ENCODE measurements around the gene MARCHF2. TPM values are rescaled to one million over a fixed set of nuclear protein-coding genes. Genes with fewer than 3 reads are reported as not detected.

The MARCHF2 gene
- total and polyA plus RNA-seq, 2 donors (not counting 1 experiment from before 2014, with no cell fraction given): 22.9 to 52.6 TPM

DNA sequence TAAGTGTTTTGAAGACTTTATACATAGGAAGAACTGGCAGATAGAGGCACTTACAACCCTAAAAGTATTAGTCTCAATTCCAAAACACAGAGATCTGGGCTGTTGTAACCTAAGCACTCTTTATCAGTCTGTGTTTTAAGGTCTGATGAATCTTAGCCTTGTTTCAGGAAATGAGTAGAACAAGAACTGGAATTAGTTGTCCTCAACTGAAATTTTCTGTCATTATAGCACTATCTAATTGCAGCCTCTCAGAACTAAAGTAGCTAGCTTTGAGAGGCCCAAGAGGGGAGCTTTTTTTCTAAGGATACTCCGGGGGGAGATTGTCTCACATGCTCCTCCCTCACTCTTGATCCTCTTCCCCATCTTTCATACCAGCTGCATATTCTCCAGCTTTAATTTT is 44.7 kb downstream of the MARCHF2 start:
- no peak overlapping the region for H3K4me3 Mint-ChIP-seq
- Histone ChIP-seq H3K36me3 (replicated peaks in 1 of 2; ENCODE audit: control extremely low read depth in 1 of 2, control insufficient read depth in 1 of 2, extremely low read depth in 1 of 2, insufficient read depth in 2 of 2, low read length in 1 of 2) (peaks cover 2 to 78% of the 10 kb centered on the region in 2 experiments), H3K4me2 (replicated peaks; ENCODE audit: low read depth, low read length, poor library complexity, severe bottlenecking) (no peak overlapping the region), H3K4me1 (ENCODE audit: control insufficient read depth in 2 of 2, insufficient read depth in 2 of 2, low read length in 2 of 2) (peaks cover 29 to 35% of the 10 kb centered on the region in 2 donors), H4K20me1 (ENCODE audit: control insufficient read depth, insufficient read depth, low read length, poor library complexity, severe bottlenecking) (peaks cover 100% of the 10 kb centered on the region), H2AFZ (ENCODE audit: insufficient read depth, low read depth, low read length, poor library complexity, severe bottlenecking) (no peak overlapping the region), H3K27ac (ENCODE audit: low read length in 2 of 2) (peak overlapping the region in 1 of 2 donors; percentile 41), H3K79me2 (ENCODE audit: control insufficient read depth, insufficient read depth, low read length) (peaks cover 100% of the 10 kb centered on the region), H3K27me3 (replicated peaks in 1 of 4; ENCODE audit: control extremely low read depth in 1 of 4, control insufficient read depth in 3 of 4, insufficient read depth in 4 of 4, low read length in 3 of 4) (no peaks in the 10 kb centered on the region), H3K4me3 (ENCODE audit: control extremely low read depth in 1 of 5, extremely low read depth in 1 of 5, insufficient read depth in 1 of 5, low read depth in 2 of 5, low read length in 4 of 5) (no peak overlapping the region), H3K9me3 (ENCODE audit: control extremely low read depth in 1 of 3, control insufficient read depth in 2 of 3, insufficient read depth in 1 of 3, low read length in 2 of 3) (no peaks in the 10 kb centered on the region), H3K9ac (ENCODE audit: low read length) (no peak overlapping the region)
- no peak for TF ChIP-seq EZH2 (IDR thresholded peaks at IDR 0.05; ENCODE audit: borderline replicate concordance, insufficient read depth, low read depth, low read length, poor library complexity, severe bottlenecking)
- TF ChIP-seq, protein P1, sequence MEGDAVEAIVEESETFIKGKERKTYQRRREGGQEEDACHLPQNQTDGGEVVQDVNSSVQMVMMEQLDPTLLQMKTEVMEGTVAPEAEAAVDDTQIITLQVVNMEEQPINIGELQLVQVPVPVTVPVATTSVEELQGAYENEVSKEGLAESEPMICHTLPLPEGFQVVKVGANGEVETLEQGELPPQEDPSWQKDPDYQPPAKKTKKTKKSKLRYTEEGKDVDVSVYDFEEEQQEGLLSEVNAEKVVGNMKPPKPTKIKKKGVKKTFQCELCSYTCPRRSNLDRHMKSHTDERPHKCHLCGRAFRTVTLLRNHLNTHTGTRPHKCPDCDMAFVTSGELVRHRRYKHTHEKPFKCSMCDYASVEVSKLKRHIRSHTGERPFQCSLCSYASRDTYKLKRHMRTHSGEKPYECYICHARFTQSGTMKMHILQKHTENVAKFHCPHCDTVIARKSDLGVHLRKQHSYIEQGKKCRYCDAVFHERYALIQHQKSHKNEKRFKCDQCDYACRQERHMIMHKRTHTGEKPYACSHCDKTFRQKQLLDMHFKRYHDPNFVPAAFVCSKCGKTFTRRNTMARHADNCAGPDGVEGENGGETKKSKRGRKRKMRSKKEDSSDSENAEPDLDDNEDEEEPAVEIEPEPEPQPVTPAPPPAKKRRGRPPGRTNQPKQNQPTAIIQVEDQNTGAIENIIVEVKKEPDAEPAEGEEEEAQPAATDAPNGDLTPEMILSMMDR (IDR thresholded peaks at IDR 0.05): no peak
- DNase-seq: no peak
- whole genome bisulfite sequencing (ENCODE audit: insufficient coverage): 100% methylated on average over 1 of the region's 1 CpG
- H3K9me3 Mint-ChIP-seq (ENCODE audit: insufficient read depth): no peaks in the 10 kb centered on the region
- ChIA-PET POLR2A (interaction anchor here (0.5 kb wide), 1 partner anchor 27 kb away, joined by 4 read pairs; no protein-coding TSS in a partner anchor), CTCF (no interaction called here)
- H3K27ac Mint-ChIP-seq: no peak overlapping the region
- H3K4me1 Mint-ChIP-seq: peaks cover 87% of the 10 kb centered on the region
- no peak for ATAC-seq (ENCODE audit: low read depth)
- intact Hi-C loops (cut with micrococcal nuclease): no loop called here
- no peaks in the 10 kb centered on the region for H3K27me3 Mint-ChIP-seq

DNA sequence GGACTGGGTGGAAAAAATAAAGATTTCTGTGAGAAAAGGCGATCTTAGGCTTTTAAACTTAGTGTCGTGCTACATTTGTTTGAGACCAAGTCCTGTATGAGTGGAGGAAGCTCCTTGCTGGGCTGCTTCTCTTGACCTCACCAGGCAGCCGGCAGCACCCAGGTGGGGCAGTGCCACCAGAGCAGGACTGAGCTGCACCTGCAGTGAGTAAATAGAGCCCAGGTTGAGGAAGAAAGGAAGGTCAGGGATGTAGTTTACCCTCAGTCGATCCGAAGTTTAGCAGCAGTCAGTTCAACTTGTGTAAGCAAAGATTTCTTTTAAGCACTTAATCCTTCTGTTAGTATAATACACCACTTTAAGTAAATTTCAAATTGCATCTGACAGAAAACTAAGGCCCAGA is 45.3 kb downstream of the MARCHF2 start:
- Histone ChIP-seq H3K4me2 (replicated peaks; ENCODE audit: low read depth, low read length, poor library complexity, severe bottlenecking) (no peak overlapping the region), H3K79me2 (ENCODE audit: control insufficient read depth, insufficient read depth, low read length) (peaks cover 100% of the 10 kb centered on the region), H3K9me3 (ENCODE audit: control extremely low read depth in 1 of 3, control insufficient read depth in 2 of 3, insufficient read depth in 1 of 3, low read length in 2 of 3) (no peaks in the 10 kb centered on the region), H3K4me3 (ENCODE audit: control extremely low read depth in 1 of 5, extremely low read depth in 1 of 5, insufficient read depth in 1 of 5, low read depth in 2 of 5, low read length in 4 of 5) (no peak overlapping the region), H3K4me1 (ENCODE audit: control insufficient read depth in 2 of 2, insufficient read depth in 2 of 2, low read length in 2 of 2) (peaks cover 29% of the 10 kb centered on the region in 2 donors), H4K20me1 (ENCODE audit: control insufficient read depth, insufficient read depth, low read length, poor library complexity, severe bottlenecking) (peaks cover 100% of the 10 kb centered on the region), H2AFZ (ENCODE audit: insufficient read depth, low read depth, low read length, poor library complexity, severe bottlenecking) (no peak overlapping the region), H3K36me3 (replicated peaks in 1 of 2; ENCODE audit: control extremely low read depth in 1 of 2, control insufficient read depth in 1 of 2, extremely low read depth in 1 of 2, insufficient read depth in 2 of 2, low read length in 1 of 2) (peaks cover 2 to 77% of the 10 kb centered on the region in 2 experiments), H3K27ac (ENCODE audit: low read length in 2 of 2) (peak overlapping the region in 1 of 2 donors; percentile 41), H3K27me3 (replicated peaks in 1 of 4; ENCODE audit: control extremely low read depth in 1 of 4, control insufficient read depth in 3 of 4, insufficient read depth in 4 of 4, low read length in 3 of 4) (no peaks in the 10 kb centered on the region), H3K9ac (ENCODE audit: low read length) (no peak overlapping the region)
- H3K27me3 Mint-ChIP-seq: no peaks in the 10 kb centered on the region
- no peak for ATAC-seq (ENCODE audit: low read depth)
- H3K4me3 Mint-ChIP-seq: no peak overlapping the region
- H3K27ac Mint-ChIP-seq: peak overlapping the region; percentile 60
- no peak for DNase-seq
- 94% methylated on average over 3 of the region's 5 CpGs for WGBS (ENCODE audit: insufficient coverage)
- H3K4me1 Mint-ChIP-seq: peaks cover 81% of the 10 kb centered on the region
- TF ChIP-seq, protein P1 (IDR thresholded peaks at IDR 0.05): no peak
- TF ChIP-seq EZH2 (IDR thresholded peaks at IDR 0.05; ENCODE audit: borderline replicate concordance, insufficient read depth, low read depth, low read length, poor library complexity, severe bottlenecking): no peak
- intact Hi-C loops (cut with micrococcal nuclease): no loop called here
- H3K9me3 Mint-ChIP-seq (ENCODE audit: insufficient read depth): no peaks in the 10 kb centered on the region
- ChIA-PET CTCF (no interaction called here), POLR2A (no interaction called here)
